Measurements from ENCODE around the gene SLC26A3.
"Not testable (repeated sequence)": the region's sequence is repeated elsewhere in the genome, so short reads cannot be mapped to it uniquely, and the experiment has no call there.

Gene SLC26A3

GRCh38 chr7:107803009-107803610 is at the start of gene SLC26A3:
Gene SLC26A3, minus strand, starts transcription at chr7:107803223. Its CDS starts 8,714 bp downstream, at chr7:107794509.
- FAIRE-seq (no peak), DNase-seq (ENCODE audit: extremely low spot score, insufficient read length, low read depth) (no peak)

- FAIRE-seq (no peak), DNase-seq (ENCODE audit: extremely low spot score, insufficient read length, low read depth) (no peak)
These were observed 47.6 kb upstream of the SLC26A3 start for GRCh38 chr7:107850643-107851042.

GRCh38 chr7:107850216-107850615 is 47.2 kb upstream of the SLC26A3 start:
- DNase-seq (ENCODE audit: extremely low spot score, insufficient read length, low read depth) (no peak), FAIRE-seq (no peak)

GRCh38 chr7:107848211-107848610 is 45.2 kb upstream of the SLC26A3 start:
- FAIRE-seq; DNase-seq (ENCODE audit: extremely low spot score, insufficient read length, low read depth): not testable (repeated sequence)

GRCh38 chr7:107847836-107848175 is 44.8 kb upstream of the SLC26A3 start:
- not testable (repeated sequence) for FAIRE-seq; DNase-seq (ENCODE audit: extremely low spot score, insufficient read length, low read depth)

GRCh38 chr7:107847168-107847835 is 44.3 kb upstream of the SLC26A3 start:
- FAIRE-seq, result no peak

GRCh38 chr7:107846324-107846723 is 43.3 kb upstream of the SLC26A3 start:
- no peak for DNase-seq (ENCODE audit: extremely low spot score, insufficient read length, low read depth)
- FAIRE-seq, result no peak

More at GRCh38 chr7:107847168-107847835, 44.3 kb upstream of the SLC26A3 start:
- no peak for DNase-seq (ENCODE audit: extremely low spot score, insufficient read length, low read depth)

GRCh38 chr7:107843184-107843583 is 40.2 kb upstream of the SLC26A3 start:
- DNase-seq (ENCODE audit: extremely low spot score, insufficient read length, low read depth), result no peak
- no peak for FAIRE-seq

GRCh38 chr7:107842213-107842612 is 39.2 kb upstream of the SLC26A3 start:
- no peak for DNase-seq (ENCODE audit: extremely low spot score, insufficient read length, low read depth)
- FAIRE-seq, result no peak

GRCh38 chr7:107838816-107839565 is 36.0 kb upstream of the SLC26A3 start:
- FAIRE-seq, result no peak
- DNase-seq (ENCODE audit: extremely low spot score, insufficient read length, low read depth), result no peak

- FAIRE-seq (no peak), DNase-seq (ENCODE audit: extremely low spot score, insufficient read length, low read depth) (no peak)
These were observed 35.1 kb upstream of the SLC26A3 start for GRCh38 chr7:107838024-107838601.

- FAIRE-seq (no peak), DNase-seq (ENCODE audit: extremely low spot score, insufficient read length, low read depth) (no peak)
These were observed 34.1 kb upstream of the SLC26A3 start for GRCh38 chr7:107837145-107837512.

- DNase-seq (ENCODE audit: extremely low spot score, insufficient read length, low read depth), result no peak
- FAIRE-seq, result no peak
These were observed 33.5 kb upstream of the SLC26A3 start for GRCh38 chr7:107836237-107837144.

GRCh38 chr7:107834401-107834800 is 31.4 kb upstream of the SLC26A3 start:
- FAIRE-seq, result no peak
- no peak for DNase-seq (ENCODE audit: extremely low spot score, insufficient read length, low read depth)

GRCh38 chr7:107833684-107834106 is 30.7 kb upstream of the SLC26A3 start:
- DNase-seq (ENCODE audit: extremely low spot score, insufficient read length, low read depth), result no peak
- FAIRE-seq, result no peak

- DNase-seq (ENCODE audit: extremely low spot score, insufficient read length, low read depth) (no peak), FAIRE-seq (no peak)
These were observed 27.4 kb upstream of the SLC26A3 start for GRCh38 chr7:107830420-107830819.

GRCh38 chr7:107828540-107828939 is 25.5 kb upstream of the SLC26A3 start:
- FAIRE-seq (no peak), DNase-seq (ENCODE audit: extremely low spot score, insufficient read length, low read depth) (no peak)

- FAIRE-seq, result no peak
- DNase-seq (ENCODE audit: extremely low spot score, insufficient read length, low read depth), result no peak
These were observed 24.5 kb upstream of the SLC26A3 start for GRCh38 chr7:107827501-107827900.

GRCh38 chr7:107826451-107826850 is 23.4 kb upstream of the SLC26A3 start:
- no peak for DNase-seq (ENCODE audit: extremely low spot score, insufficient read length, low read depth)
- FAIRE-seq, result no peak

GRCh38 chr7:107824858-107825257 is 21.8 kb upstream of the SLC26A3 start:
- FAIRE-seq (no peak), DNase-seq (ENCODE audit: extremely low spot score, insufficient read length, low read depth) (no peak)

Measured in GM18507 (cell line).